CD4-positive, CD25-positive, alpha-beta regulatory T cell (primary cell): ENCODE measurements around the gene CSH1. TPM values are rescaled to one million over a fixed set of nuclear protein-coding genes. Genes with fewer than 3 reads are reported as not detected.
"Not testable (repeated sequence)": the region's sequence is repeated elsewhere in the genome, so short reads cannot be mapped to it uniquely, and the experiment has no call there.

ENCODE experiments used
- ATAC-seq, 2 donors: fragments of 150-1000 bp; cut with Tn5 transposase; one replicate each; pipeline ENCODE4 v1.10.0; 2021; ENCODE audit warnings: low read depth in 2 of 2, moderate number of reproducible peaks in 2 of 2, moderate library complexity in 1 of 2
- DNase-seq, 3 donors: peaks; one replicate each; pipeline versions ENCODE4 v3.0.0 to v3.0.0-alpha.2; 2012 to 2022; ENCODE audit warnings: mixed read lengths in 1 of 3
- H3K27ac ChIP-seq: one replicate; pipeline ENCODE4 v1.7.0; 2013; ENCODE audit warnings: mild to moderate bottlenecking, low read length; ENCODE audit not compliant: insufficient read depth, poor library complexity, severe bottlenecking
- H3K27me3 ChIP-seq: one replicate; pipeline ENCODE4 v1.7.0; 2013; ENCODE audit warnings: low read length; ENCODE audit not compliant: control insufficient read depth, insufficient read depth
- H3K36me3 ChIP-seq: one replicate; pipeline ENCODE4 v1.7.0; 2013; ENCODE audit warnings: mild to moderate bottlenecking, low read length, moderate library complexity; ENCODE audit not compliant: control insufficient read depth, insufficient read depth
- H3K4me1 ChIP-seq: 2 replicates; pipeline ENCODE4 v1.7.0; 2013; ENCODE audit warnings: mild to moderate bottlenecking, low read length; ENCODE audit not compliant: insufficient read depth, control insufficient read depth, poor library complexity, severe bottlenecking
- H3K4me3 ChIP-seq: one replicate; pipeline ENCODE4 v1.7.0; 2013; ENCODE audit warnings: low read depth, mild to moderate bottlenecking, low read length, moderate library complexity
- H3K9me3 ChIP-seq, 2 experiments: 1 replicate in 1 of 2; 2 replicates in 1 of 2; pipeline ENCODE4 v1.7.0; 2013; ENCODE audit warnings: low read length in 2 of 2, mild to moderate bottlenecking in 1 of 2, moderate library complexity in 1 of 2; ENCODE audit not compliant: control insufficient read depth in 2 of 2
- H3K27ac Mint-ChIP-seq, 3 donors: one replicate each; pipeline ENCODE4 v1.8.0; 2020 to 2022; ENCODE audit warnings: mild to moderate bottlenecking in 3 of 3, mixed read lengths in 3 of 3, moderate library complexity in 2 of 3
- H3K27me3 Mint-ChIP-seq: one replicate; pipeline ENCODE4 v1.8.0; 2022; ENCODE audit warnings: mild to moderate bottlenecking, mixed read lengths
- H3K36me3 Mint-ChIP-seq: one replicate; pipeline ENCODE4 v1.8.0; 2020; ENCODE audit warnings: mixed read lengths
- H3K4me1 Mint-ChIP-seq, 4 donors: one replicate each; pipeline ENCODE4 v1.8.0; 2020 to 2022; ENCODE audit warnings: mixed read lengths in 4 of 4, mild to moderate bottlenecking in 1 of 4
- H3K4me3 Mint-ChIP-seq, 4 donors: one replicate each; pipeline ENCODE4 v1.8.0; 2020 to 2022; ENCODE audit warnings: mild to moderate bottlenecking in 4 of 4, mixed read lengths in 4 of 4, moderate library complexity in 3 of 4
- H3K9me3 Mint-ChIP-seq, 7 donors: one replicate each; pipeline ENCODE4 v1.8.0; 2020 to 2022; ENCODE audit warnings: mixed read lengths in 7 of 7, mild to moderate bottlenecking in 3 of 7, moderate library complexity in 2 of 7
- polyA plus RNA-seq, 4 donors: library from polyadenylated mRNA; unstranded; fragments of 300-500 nt; fragmentation: Illumina TruSeq; gene quantifications; one replicate each; pipeline ENCODE4 v1.2.3, GENCODE V29; 2021
- total RNA-seq: library from RNA; stranded (reverse); gene quantifications from one replicate; pipeline ENCODE4 v1.2.3, GENCODE V29; 2022

CSH1 gene
- total and polyA plus RNA-seq, 5 donors from 2014 or later, result 11.7 TPM; not detected in 4

- not testable (repeated sequence) for H3K4me3 ChIP-seq, DNase-seq, H3K27ac Mint-ChIP-seq, H3K4me3 Mint-ChIP-seq, H3K4me1 ChIP-seq, H3K27me3 Mint-ChIP-seq, H3K36me3 ChIP-seq, ATAC-seq, H3K27ac ChIP-seq, H3K9me3 Mint-ChIP-seq, H3K9me3 ChIP-seq, H3K27me3 ChIP-seq, H3K4me1 Mint-ChIP-seq, H3K36me3 Mint-ChIP-seq
These were observed 13.2 kb upstream of the CSH1 start for GRCh38 chr17:63909586-63909985.

- H3K27me3 ChIP-seq, H3K4me3 Mint-ChIP-seq, H3K36me3 ChIP-seq, H3K27ac Mint-ChIP-seq, H3K4me1 Mint-ChIP-seq, H3K36me3 Mint-ChIP-seq, H3K4me1 ChIP-seq, DNase-seq, H3K27me3 Mint-ChIP-seq, H3K27ac ChIP-seq, H3K4me3 ChIP-seq, H3K9me3 ChIP-seq, H3K9me3 Mint-ChIP-seq: not testable (repeated sequence)
- ATAC-seq, result peak in 1 of 2 donors; percentile 44
These were observed 10.9 kb upstream of the CSH1 start for GRCh38 chr17:63907161-63907778.

GRCh38 chr17:63904796-63905195 is 8.4 kb upstream of the CSH1 start:
- H3K27ac Mint-ChIP-seq, H3K9me3 Mint-ChIP-seq, H3K36me3 ChIP-seq, H3K27me3 ChIP-seq, H3K4me3 ChIP-seq, H3K4me1 ChIP-seq, H3K36me3 Mint-ChIP-seq, H3K9me3 ChIP-seq, H3K4me3 Mint-ChIP-seq, DNase-seq, H3K27ac ChIP-seq, H3K4me1 Mint-ChIP-seq, ATAC-seq, H3K27me3 Mint-ChIP-seq: not testable (repeated sequence)

- Mint-ChIP-seq H3K4me3 (peak overlapping the region in 1 of 4 donors; percentile 84), H3K27ac (peak overlapping the region in 1 of 3 donors; percentile 86)
- not testable (repeated sequence) for H3K27me3 Mint-ChIP-seq, H3K4me1 Mint-ChIP-seq, H3K4me3 ChIP-seq, H3K27ac ChIP-seq, H3K9me3 Mint-ChIP-seq, H3K36me3 ChIP-seq, H3K4me1 ChIP-seq, H3K27me3 ChIP-seq, H3K36me3 Mint-ChIP-seq, H3K9me3 ChIP-seq
- ATAC-seq (peak; percentile 67 to 71), DNase-seq (peak in 2 of 3 donors; percentile 34 to 42)
These were observed 7.4 kb upstream of the CSH1 start for GRCh38 chr17:63903787-63904201.

GRCh38 chr17:63901971-63902370 is 5.6 kb upstream of the CSH1 start:
- not testable (repeated sequence) for H3K27me3 ChIP-seq, H3K9me3 ChIP-seq, H3K9me3 Mint-ChIP-seq, H3K27ac ChIP-seq, H3K36me3 ChIP-seq, H3K4me1 ChIP-seq, ATAC-seq, H3K4me1 Mint-ChIP-seq, H3K27ac Mint-ChIP-seq, H3K4me3 ChIP-seq, H3K27me3 Mint-ChIP-seq, H3K36me3 Mint-ChIP-seq, DNase-seq, H3K4me3 Mint-ChIP-seq

- H3K27me3 ChIP-seq, H3K36me3 ChIP-seq, H3K4me3 Mint-ChIP-seq, H3K4me1 Mint-ChIP-seq, H3K27ac ChIP-seq, H3K4me3 ChIP-seq, H3K27me3 Mint-ChIP-seq, H3K36me3 Mint-ChIP-seq, H3K9me3 Mint-ChIP-seq, H3K4me1 ChIP-seq, H3K9me3 ChIP-seq: not testable (repeated sequence)
- peak in 1 of 3 donors; percentile 50 for DNase-seq
- peak in 1 of 2 donors; percentile 48 for ATAC-seq
- peak overlapping the region in 1 of 3 donors; percentile 47 for H3K27ac Mint-ChIP-seq
These were observed 2.8 kb upstream of the CSH1 start for GRCh38 chr17:63898899-63899798.

GRCh38 chr17:63894821-63895220 is 1.6 kb downstream of the CSH1 start:
- not testable (repeated sequence) for H3K9me3 ChIP-seq, H3K27me3 Mint-ChIP-seq, H3K36me3 Mint-ChIP-seq, H3K27ac ChIP-seq, H3K4me3 ChIP-seq, H3K27me3 ChIP-seq, H3K4me1 Mint-ChIP-seq, ATAC-seq, DNase-seq, H3K4me3 Mint-ChIP-seq, H3K9me3 Mint-ChIP-seq, H3K4me1 ChIP-seq, H3K27ac Mint-ChIP-seq, H3K36me3 ChIP-seq

- H3K9me3 Mint-ChIP-seq, H3K27ac ChIP-seq, H3K36me3 ChIP-seq, H3K4me3 Mint-ChIP-seq, H3K27me3 ChIP-seq, H3K9me3 ChIP-seq, H3K36me3 Mint-ChIP-seq, DNase-seq, ATAC-seq, H3K4me3 ChIP-seq, H3K27me3 Mint-ChIP-seq, H3K4me1 ChIP-seq, H3K27ac Mint-ChIP-seq, H3K4me1 Mint-ChIP-seq: not testable (repeated sequence)
These were observed 2.4 kb downstream of the CSH1 start for GRCh38 chr17:63894021-63894420.
